T-helper 17 cell (primary cell): ENCODE data around the gene TMEM151A. TPM values are rescaled to one million over a fixed set of nuclear protein-coding genes. Genes with fewer than 3 reads are reported as not detected.
A peak's percentile ranks its signal among the peaks of the same experiment; 100 is the strongest.
"Not testable (repeated sequence)": the region's sequence is repeated elsewhere in the genome, so short reads cannot be mapped to it uniquely, and the experiment has no call there.

ENCODE experiments used
- ATAC-seq: fragments of 150-1000 bp; cut with Tn5 transposase; 2 replicates; pipeline ENCODE4 v1.10.0; 2021; ENCODE audit warnings: mild to moderate bottlenecking, moderate library complexity
- DNase-seq, 3 donors: peaks; one replicate each; pipeline versions ENCODE4 v3.0.0 to v3.0.0-alpha.2; 2020 to 2021
- H3K9me3 ChIP-seq: one replicate; pipeline ENCODE4 v1.7.0; 2013; ENCODE audit warnings: low read length, mild to moderate bottlenecking; ENCODE audit not compliant: control insufficient read depth, poor library complexity, severe bottlenecking
- H3K27ac Mint-ChIP-seq: one replicate; pipeline ENCODE4 v1.8.0; 2022; ENCODE audit warnings: mild to moderate bottlenecking, moderate library complexity, mixed read lengths
- H3K27me3 Mint-ChIP-seq: one replicate; pipeline ENCODE4 v1.8.0; 2022; ENCODE audit warnings: mixed read lengths
- H3K36me3 Mint-ChIP-seq: one replicate; pipeline ENCODE4 v1.8.0; 2022; ENCODE audit warnings: low read depth, mixed read lengths
- H3K4me1 Mint-ChIP-seq: one replicate; pipeline ENCODE4 v1.8.0; 2022; ENCODE audit warnings: mild to moderate bottlenecking, mixed read lengths
- H3K4me3 Mint-ChIP-seq: one replicate; pipeline ENCODE4 v1.8.0; 2022; ENCODE audit warnings: mild to moderate bottlenecking, moderate library complexity, mixed read lengths
- total RNA-seq, 4 donors: library from RNA in 2 of 4; stranded (reverse) in 2 of 4; gene quantifications; one replicate each; pipeline ENCODE4 v1.2.3 and lab custom pipeline; 2022 to 2026

Gene TMEM151A
- total RNA-seq, result under 1 TPM; 0.16 to 0.32 TPM
- 0 to 0.45 reads per million in 2 donors for total RNA-seq (lab: John Stamatoyannopoulos, UW)

- peak in 2 of 3 donors; percentile 33 to 56 for DNase-seq
- no peaks in the 10 kb centered on the region for H3K9me3 ChIP-seq
- H3K27ac Mint-ChIP-seq, result no peak within 1 kb of the TSS
- peaks cover 14% of the 10 kb centered on the region for H3K27me3 Mint-ChIP-seq
- ATAC-seq, result no peak
- no peaks in the 10 kb centered on the region for H3K36me3 Mint-ChIP-seq
- H3K4me3 Mint-ChIP-seq, result peak within 1 kb of the TSS; percentile 90
- peaks cover 28% of the 10 kb centered on the region for H3K4me1 Mint-ChIP-seq
Measured at GRCh38 chr11:66291706-66292542, at the start of gene TMEM151A. Gene TMEM151A, plus strand, starts transcription at chr11:66291894. Its CDS starts 120 bp downstream, at chr11:66292014.

DNA sequence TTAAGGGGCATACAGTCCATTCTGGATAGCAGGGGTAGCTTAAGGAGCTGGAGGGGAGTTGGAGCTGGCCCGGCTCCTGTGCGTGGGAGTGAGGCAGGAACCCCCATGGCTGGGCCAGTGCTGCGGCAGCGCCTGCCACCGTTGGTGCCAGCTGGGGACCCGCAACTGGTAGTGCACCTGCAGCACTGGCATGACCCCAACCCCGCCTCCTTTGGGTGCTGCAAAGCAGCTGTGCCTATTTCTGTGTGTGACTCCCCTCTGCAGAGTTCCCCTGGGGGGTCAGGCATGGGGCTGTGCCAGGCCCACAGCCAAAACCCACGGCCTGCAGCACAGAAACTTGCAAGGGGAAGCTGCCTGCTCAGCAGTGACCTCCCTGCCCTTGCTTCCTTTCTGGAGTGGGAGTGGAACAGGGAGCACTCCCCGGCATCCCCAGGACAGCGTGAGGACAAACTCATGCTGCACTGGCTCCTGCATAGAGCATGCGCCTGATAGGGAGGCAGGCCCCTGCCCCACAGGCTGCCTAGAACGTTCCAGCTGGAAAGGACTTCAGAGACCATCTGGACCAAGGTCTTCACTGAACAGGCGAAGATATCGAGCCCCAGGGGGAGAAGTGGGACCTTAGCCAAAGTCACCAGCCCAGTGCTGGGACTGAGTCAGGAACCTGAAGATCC is 49.5 kb upstream of the TMEM151A start:
- ATAC-seq (no peak), DNase-seq (no peak)
- H3K4me1 Mint-ChIP-seq, result peaks cover 8% of the 10 kb centered on the region
- H3K27me3 Mint-ChIP-seq, result no peaks in the 10 kb centered on the region
- peak overlapping the region; percentile 54 for H3K27ac Mint-ChIP-seq
- H3K9me3 ChIP-seq, result no peaks in the 10 kb centered on the region
- peaks cover 6% of the 10 kb centered on the region for H3K36me3 Mint-ChIP-seq
- H3K4me3 Mint-ChIP-seq, result peak overlapping the region; percentile 25

DNA sequence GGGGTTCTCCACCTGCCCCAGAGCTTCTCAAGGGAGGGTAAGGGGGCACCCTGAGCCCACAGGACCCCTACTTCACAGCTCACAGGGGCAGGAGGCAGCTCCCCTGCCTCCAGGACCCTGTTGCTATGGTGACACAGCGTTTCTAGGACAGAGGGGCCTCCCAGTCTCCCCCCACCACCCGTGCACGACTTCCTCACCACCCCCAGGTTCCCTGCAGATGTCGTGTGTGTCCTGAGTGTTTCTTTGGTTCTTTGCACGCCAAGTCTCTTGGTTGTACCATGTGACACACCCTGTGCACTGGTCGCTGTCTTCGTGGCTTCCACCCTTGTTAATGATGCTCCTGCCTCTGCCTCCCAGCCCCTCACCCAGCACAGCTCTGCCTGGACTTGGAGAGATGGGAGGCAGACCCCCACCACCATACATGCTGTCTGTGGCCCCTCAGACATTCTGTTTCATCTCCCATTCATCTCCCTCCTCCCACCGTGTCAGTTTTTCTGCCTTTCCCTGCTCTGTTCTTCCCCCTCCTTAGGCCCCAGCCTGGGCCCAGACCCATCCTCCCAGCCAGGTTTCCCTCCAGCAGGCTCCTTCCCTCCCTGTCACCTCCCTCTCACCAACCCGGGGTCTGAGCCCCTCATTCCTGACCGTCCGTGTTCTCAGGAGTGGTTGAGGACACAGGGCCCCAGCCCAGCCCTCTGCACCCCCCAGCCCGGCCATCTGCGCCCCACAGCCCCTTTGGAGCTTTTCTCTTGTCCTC is 47.7 kb upstream of the TMEM151A start:
- ATAC-seq, result no peak

GRCh38 chr11:66247295-66247694 is 44.4 kb upstream of the TMEM151A start:
- H3K27me3 Mint-ChIP-seq, result no peaks in the 10 kb centered on the region
- ATAC-seq, result no peak
- no peaks in the 10 kb centered on the region for H3K9me3 ChIP-seq
- no peak overlapping the region for H3K4me3 Mint-ChIP-seq
- peaks cover 5% of the 10 kb centered on the region for H3K36me3 Mint-ChIP-seq
- DNase-seq, result no peak
- H3K27ac Mint-ChIP-seq, result peak overlapping the region; percentile 85
- H3K4me1 Mint-ChIP-seq, result peaks cover 21% of the 10 kb centered on the region

More for the DNA sequence above, 47.7 kb upstream of the TMEM151A start:
- Mint-ChIP-seq H3K27ac (peak overlapping the region; percentile 60), H3K4me3 (peak overlapping the region; percentile 41), H3K27me3 (no peaks in the 10 kb centered on the region), H3K4me1 (peaks cover 8% of the 10 kb centered on the region), H3K36me3 (peaks cover 6% of the 10 kb centered on the region)
- H3K9me3 ChIP-seq, result no peaks in the 10 kb centered on the region
- DNase-seq, result no peak

- no peak for ATAC-seq
- Mint-ChIP-seq H3K4me1 (peaks cover 21% of the 10 kb centered on the region), H3K36me3 (peaks cover 5% of the 10 kb centered on the region), H3K27ac (peak overlapping the region; percentile 24), H3K27me3 (no peaks in the 10 kb centered on the region), H3K4me3 (no peak overlapping the region)
- no peak for DNase-seq
- no peaks in the 10 kb centered on the region for H3K9me3 ChIP-seq
Measured at GRCh38 chr11:66247801-66248200, 43.9 kb upstream of the TMEM151A start.

- H3K9me3 ChIP-seq, result no peaks in the 10 kb centered on the region
- Mint-ChIP-seq H3K27me3 (no peaks in the 10 kb centered on the region), H3K36me3 (peaks cover 8% of the 10 kb centered on the region), H3K4me3 (no peak overlapping the region), H3K27ac (peak overlapping the region; percentile 95), H3K4me1 (peaks cover 22% of the 10 kb centered on the region)
- ATAC-seq (no peak), DNase-seq (no peak)
Measured at GRCh38 chr11:66248903-66249302, 42.8 kb upstream of the TMEM151A start.

DNA sequence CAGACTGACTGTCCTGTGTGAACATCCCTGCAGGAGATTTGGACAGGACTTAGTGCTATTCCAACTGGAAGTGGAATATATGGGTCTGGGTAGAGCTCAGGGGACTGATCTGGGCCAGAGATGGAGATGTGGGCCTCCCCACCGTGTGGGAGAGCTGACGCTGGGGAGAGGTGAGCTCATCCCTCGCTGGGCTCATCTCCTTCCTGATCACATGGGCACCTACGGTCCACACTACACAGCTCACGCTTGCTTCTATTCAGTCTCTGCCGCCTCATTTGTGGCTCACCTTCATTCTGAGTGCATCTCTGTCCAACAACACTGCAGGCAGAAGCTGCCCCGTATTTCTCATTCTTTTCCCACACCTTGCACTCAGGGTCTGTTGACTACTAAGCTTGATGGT is 39.9 kb upstream of the TMEM151A start:
- Mint-ChIP-seq H3K4me3 (no peak overlapping the region), H3K27ac (no peak overlapping the region), H3K27me3 (no peaks in the 10 kb centered on the region), H3K4me1 (peaks cover 23% of the 10 kb centered on the region), H3K36me3 (peaks cover 8% of the 10 kb centered on the region)
- ATAC-seq (no peak), DNase-seq (no peak)
- no peaks in the 10 kb centered on the region for H3K9me3 ChIP-seq

DNA sequence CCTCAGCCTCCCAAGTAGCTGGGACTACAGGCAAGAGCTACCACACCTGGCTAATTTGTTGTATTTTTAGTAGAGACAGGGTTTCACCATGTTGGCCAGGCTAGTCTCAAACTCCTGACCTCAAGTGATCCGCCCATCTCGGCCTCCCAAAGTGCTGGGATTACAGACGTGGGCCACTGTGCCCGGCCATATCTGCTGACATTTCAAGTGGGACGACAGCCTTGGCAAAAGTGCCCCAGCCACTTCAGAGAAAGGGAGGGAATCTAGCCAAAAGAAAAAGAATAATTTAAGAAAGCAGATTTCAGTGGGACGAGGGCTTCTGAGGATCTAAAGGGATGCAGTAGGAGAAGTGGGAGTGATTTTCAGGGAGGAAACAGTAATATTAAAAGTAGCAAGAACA is 38.6 kb upstream of the TMEM151A start:
- Mint-ChIP-seq H3K4me1 (peaks cover 21% of the 10 kb centered on the region), H3K4me3 (peak overlapping the region; percentile 19), H3K27ac (peak overlapping the region; percentile 83)
- H3K9me3 ChIP-seq, ATAC-seq, H3K36me3 Mint-ChIP-seq, DNase-seq, H3K27me3 Mint-ChIP-seq: not testable (repeated sequence)

DNA sequence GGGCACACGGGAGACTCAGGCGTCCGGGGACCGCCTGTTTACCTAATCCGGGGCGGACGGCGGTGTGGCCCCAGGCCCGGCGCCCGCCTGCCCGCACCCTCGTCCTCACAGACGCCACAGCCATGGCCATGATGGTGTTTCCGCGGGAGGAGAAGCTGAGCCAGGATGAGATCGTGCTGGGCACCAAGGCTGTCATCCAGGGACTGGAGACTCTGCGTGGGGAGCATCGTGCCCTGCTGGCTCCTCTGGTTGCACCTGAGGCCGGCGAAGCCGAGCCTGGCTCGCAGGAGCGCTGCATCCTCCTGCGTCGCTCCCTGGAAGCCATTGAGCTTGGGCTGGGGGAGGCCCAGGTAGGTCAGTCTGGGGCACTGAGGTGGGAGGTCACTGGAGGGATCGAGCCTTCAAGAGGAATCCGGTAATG is 33.2 kb upstream of the TMEM151A start:
- H3K9me3 ChIP-seq, result no peaks in the 10 kb centered on the region
- H3K27ac Mint-ChIP-seq, result peak overlapping the region; percentile 98
- H3K4me3 Mint-ChIP-seq, result peak overlapping the region; percentile 91
- ATAC-seq, result no peak
- H3K27me3 Mint-ChIP-seq, result no peaks in the 10 kb centered on the region
- H3K4me1 Mint-ChIP-seq, result peaks cover 23% of the 10 kb centered on the region
- DNase-seq, result no peak
- peaks cover 5% of the 10 kb centered on the region for H3K36me3 Mint-ChIP-seq

DNA sequence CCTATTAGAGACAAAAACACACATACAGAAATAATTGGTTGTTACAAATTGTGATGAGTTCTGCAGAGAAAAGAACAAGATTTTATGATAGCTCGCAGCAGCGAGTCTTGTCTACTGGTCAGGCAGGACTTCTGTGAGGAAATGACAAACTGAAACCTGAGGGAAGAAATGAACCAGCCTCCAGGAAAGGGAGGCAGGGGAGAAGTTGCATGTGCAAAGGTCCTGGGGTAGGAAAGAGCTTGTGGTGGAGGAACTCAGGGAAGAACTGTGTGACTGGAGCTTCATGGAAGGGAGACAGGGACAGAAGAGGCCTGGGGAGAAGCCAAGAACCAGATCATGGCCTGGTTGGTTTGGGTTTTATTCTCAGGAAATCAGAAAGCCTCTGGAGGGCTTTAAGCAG is 32.5 kb upstream of the TMEM151A start:
- Mint-ChIP-seq H3K27ac (peak overlapping the region; percentile 98), H3K36me3 (peaks cover 8% of the 10 kb centered on the region), H3K4me1 (peaks cover 21% of the 10 kb centered on the region), H3K27me3 (no peaks in the 10 kb centered on the region), H3K4me3 (peak overlapping the region; percentile 91)
- no peaks in the 10 kb centered on the region for H3K9me3 ChIP-seq
- ATAC-seq (no peak), DNase-seq (no peak)

DNA sequence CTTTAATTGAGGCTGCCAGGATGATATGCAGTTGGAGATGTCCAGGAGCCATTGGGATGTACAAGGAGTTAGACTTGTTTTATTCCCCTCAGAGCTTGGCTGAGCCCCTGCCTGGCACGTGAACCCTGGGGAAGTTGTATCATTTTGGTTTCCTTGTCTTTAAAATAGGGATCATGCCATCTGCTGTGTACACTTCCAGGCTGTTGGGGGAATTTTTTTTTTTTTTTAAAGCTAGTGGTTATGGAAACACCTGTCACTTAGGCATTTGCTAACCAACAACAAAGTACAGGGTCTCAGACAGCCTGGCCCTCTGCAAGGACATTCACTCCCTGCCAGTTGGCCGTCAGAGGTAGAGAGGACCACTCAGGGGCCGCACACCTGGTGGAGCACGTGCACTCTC is 31.7 kb upstream of the TMEM151A start:
- Mint-ChIP-seq H3K27ac (peak overlapping the region; percentile 98), H3K4me3 (no peak overlapping the region), H3K36me3 (peaks cover 8% of the 10 kb centered on the region), H3K4me1 (peaks cover 23% of the 10 kb centered on the region), H3K27me3 (no peaks in the 10 kb centered on the region)
- H3K9me3 ChIP-seq, result no peaks in the 10 kb centered on the region
- ATAC-seq (no peak), DNase-seq (no peak)

DNA sequence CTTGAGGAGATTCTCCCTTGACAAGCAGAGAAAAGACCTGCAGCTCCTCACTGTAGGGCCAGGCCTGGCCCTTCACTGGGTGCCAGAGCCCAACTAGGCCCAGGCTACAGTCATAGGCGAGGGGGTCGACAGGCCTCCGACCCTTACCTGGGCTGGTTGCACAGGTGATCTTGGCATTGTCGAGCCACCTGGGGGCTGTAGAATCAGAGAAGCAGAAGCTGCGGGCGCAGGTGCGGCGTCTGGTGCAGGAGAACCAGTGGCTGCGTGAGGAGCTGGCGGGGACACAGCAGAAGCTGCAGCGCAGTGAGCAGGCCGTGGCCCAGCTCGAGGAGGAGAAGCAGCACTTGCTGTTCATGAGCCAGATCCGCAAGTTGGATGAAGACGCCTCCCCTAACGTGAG is 30.1 kb upstream of the TMEM151A start:
- H3K9me3 ChIP-seq, result no peaks in the 10 kb centered on the region
- ATAC-seq (no peak), DNase-seq (no peak)
- H3K36me3 Mint-ChIP-seq, result peaks cover 8% of the 10 kb centered on the region
- H3K27ac Mint-ChIP-seq, result no peak overlapping the region
- H3K4me3 Mint-ChIP-seq, result peak overlapping the region; percentile 25
- H3K27me3 Mint-ChIP-seq, result no peaks in the 10 kb centered on the region
- peaks cover 21% of the 10 kb centered on the region for H3K4me1 Mint-ChIP-seq

GRCh38 chr11:66262191-66262590 is 29.5 kb upstream of the TMEM151A start:
- no peak overlapping the region for H3K27ac Mint-ChIP-seq
- DNase-seq, result no peak
- peaks cover 8% of the 10 kb centered on the region for H3K36me3 Mint-ChIP-seq
- H3K27me3 Mint-ChIP-seq, result no peaks in the 10 kb centered on the region
- no peaks in the 10 kb centered on the region for H3K9me3 ChIP-seq
- H3K4me1 Mint-ChIP-seq, result peaks cover 20% of the 10 kb centered on the region
- H3K4me3 Mint-ChIP-seq, result no peak overlapping the region
- no peak for ATAC-seq
